GM18526 (cell line): ENCODE measurements around the gene CCDC187.

ENCODE experiments used
- POLR2A ChIP-seq: IDR thresholded peaks from 3 replicates; pipeline ENCODE4 v1.6.1; 2011; ENCODE audit not compliant: insufficient read length; ENCODE audit errors: extremely low read depth

CCDC187 gene

DNA sequence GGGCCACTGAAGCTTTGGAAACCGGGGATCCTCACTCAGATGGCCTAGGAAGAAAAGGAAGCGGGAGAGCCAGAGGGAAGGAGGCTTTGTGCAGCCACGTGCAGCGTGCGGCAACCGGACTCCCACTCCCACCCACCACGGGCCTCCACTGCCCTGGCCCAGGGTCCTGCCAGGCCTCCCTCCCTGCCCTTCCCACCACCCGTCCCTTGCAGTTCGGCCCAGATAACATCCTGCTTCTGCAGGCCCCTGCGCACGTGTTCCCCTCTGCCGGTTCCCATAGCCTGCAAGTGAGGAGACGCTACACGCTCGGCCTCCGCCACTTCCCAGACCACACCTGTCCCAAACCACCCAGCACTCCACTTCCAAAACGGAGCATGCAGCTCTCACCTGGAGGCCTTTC, 94.7 kb downstream of the CCDC187 start:
- TF ChIP-seq POLR2A = no peak

GRCh38 chr9:136208675-136209074, 95.2 kb downstream of the CCDC187 start:
- no peak for TF ChIP-seq POLR2A

GRCh38 chr9:136207616-136208015, 96.3 kb downstream of the CCDC187 start:
- TF ChIP-seq POLR2A = no peak

- TF ChIP-seq POLR2A = no peak
These were observed 97.2 kb downstream of the CCDC187 start for GRCh38 chr9:136206602-136207275.

DNA sequence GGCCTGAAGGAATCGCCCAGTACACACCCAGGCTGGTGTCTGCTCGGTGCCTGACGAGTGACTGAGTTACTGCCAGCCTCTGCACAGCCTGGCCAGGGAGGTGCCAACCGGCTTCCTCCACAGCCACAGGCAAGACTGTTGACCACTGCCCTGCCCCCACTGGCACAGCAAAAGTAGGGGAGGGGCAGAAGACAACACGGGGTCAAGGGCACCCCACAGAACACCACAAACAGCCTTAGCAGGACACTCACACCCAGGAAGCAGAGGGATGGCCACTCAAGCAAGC, 98.2 kb downstream of the CCDC187 start:
- no peak for TF ChIP-seq POLR2A

GRCh38 chr9:136204838-136205706, 98.8 kb downstream of the CCDC187 start, which contains the start of gene LHX3:
Gene LHX3 (minus strand): TSS chr9:136205128. CDS start chr9:136205012, 116 bp downstream.
- TF ChIP-seq POLR2A = no peak

GRCh38 chr9:136204145-136204805, 99.6 kb downstream of the CCDC187 start:
- no peak for TF ChIP-seq POLR2A

DNA sequence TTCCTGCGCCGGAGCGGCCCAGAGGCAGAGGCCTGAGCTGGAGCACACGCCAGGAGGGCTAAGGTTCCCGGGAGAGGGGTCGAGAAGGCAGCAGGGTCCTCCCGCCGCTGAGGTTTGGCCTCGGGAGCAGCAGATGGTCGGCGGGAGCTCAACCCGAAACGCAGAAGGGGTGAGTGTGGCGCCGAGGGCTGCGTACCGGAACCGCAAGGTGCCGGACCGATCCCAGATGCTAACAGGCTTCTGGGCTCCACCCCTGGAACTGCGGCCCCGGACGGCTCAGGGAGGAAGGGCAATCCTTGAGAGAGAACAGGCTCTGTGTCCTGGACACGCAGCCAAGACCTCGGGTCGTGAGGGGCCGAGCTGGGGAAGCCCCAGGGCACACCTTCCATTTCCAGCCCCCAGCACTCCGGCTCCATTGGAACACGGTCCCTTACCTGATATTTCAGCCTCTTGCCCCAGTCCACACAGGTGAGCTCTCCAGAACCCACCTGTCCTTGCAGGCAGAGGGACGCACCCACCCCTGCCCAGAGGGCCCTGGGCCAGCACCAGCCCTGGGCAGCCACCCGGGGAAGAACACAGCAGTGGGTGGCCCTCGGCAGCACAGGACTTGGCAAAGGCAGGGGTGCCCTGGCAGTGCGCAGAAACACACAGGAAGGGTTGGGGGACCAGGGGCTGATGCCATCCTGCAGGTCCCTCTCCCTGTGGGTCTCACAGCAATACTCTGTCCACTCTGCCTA, 100.3 kb downstream of the CCDC187 start:
- TF ChIP-seq POLR2A = no peak

GRCh38 chr9:136202454-136203407, 101.2 kb downstream of the CCDC187 start:
- TF ChIP-seq POLR2A = no peak

DNA sequence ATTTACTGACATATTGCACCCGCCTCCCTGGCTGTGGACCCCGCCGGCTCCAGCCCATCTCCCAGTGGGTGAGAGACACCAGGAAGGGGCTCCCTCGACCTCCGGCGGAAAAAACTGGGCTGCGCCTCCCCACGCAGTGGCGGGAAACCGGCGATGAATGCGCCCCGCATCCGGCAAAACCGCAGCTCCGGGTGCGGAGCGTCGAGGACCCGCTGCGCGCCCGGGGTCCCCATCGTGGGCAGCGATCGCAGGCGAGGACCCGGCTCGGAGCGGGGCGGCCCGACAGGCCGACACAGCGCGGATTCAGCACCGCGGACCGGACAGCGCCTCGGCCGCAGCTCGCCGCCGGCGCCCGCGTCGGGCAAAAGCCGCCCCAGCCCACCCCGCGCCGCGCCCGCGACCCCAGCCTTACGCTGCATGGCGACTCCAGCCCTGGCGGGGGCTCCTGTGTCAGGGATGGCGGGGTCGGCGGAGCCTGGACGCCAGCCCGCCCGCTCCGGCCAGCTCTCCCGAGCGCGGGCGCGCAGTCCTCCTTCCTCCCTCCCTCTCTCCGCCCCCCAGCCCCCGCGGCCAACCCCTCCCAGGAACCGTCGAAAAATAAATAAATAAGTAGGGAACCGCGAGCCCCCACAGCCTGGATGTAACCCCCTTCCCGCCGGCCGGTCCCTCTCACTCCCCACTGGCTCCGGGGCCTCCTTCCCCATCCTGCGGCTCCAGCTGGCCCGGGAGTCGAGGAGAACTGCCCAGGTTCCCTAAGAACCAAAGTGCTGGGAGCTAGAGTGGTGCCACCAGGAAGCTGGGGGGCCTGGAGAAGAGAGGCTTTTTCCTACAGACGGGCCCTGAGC, 102.1 kb downstream of the CCDC187 start:
- TF ChIP-seq POLR2A = no peak

DNA sequence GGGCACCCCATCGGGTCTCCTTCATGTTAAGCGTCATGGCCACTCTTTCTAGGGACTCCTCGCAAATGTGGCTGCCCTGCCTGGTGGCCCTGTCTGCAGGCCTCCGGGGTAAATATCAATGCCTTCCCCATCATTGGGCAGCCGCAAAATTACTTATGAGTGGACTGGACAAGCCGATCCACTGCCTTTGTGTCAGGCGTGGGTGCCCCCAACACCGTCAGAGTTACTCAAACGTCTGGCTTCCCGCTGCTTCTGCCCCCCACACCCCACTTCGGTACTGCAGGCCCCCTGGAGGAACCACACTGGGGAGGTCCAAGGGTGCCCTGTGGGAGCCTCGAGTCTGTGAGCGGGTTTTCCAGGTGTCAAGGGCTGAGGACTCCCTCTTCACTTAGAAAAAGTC, 102.7 kb downstream of the CCDC187 start:
- TF ChIP-seq POLR2A = no peak

DNA sequence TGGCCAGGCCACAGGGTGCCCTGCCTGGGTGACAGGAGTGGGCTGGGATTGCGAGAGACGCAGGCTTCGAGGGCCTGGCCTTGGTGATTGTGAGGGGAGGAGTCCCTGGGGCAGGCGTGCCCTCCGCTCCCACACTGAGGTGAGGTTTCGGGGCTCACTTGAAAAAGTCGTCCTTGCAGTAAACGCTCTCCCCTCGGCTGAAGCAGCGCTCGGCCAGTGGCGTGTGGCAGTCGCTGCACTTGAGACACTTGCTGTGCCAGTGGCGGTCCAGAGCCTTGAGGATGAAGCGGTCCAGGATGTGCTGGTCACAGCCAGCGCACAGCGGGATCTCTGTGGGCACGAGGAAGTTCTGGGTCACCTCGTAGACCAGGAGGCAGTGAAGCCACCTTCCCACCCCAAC, 103.5 kb downstream of the CCDC187 start:
- no peak for TF ChIP-seq POLR2A
